Measurements from ENCODE around the gene UNC5A.

DNA sequence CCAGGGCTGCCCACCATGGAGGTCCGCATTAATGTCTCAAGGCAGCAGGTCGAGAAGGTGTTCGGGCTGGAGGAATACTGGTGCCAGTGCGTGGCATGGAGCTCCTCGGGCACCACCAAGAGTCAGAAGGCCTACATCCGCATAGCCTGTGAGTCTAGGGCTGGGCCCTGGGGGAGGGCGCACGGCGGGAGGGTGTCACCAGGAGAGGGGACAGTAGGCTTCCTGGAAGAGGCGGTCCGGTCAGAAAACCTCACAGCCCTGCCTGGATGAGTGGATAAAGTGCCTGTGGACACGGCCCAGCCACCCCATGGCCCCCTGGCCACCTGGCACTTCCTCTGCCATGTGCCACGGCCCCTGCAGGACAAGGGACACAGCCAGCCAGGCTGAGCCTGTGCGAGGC, 57.8 kb downstream of the UNC5A start:
- TF ChIP-seq, protein P1, sequence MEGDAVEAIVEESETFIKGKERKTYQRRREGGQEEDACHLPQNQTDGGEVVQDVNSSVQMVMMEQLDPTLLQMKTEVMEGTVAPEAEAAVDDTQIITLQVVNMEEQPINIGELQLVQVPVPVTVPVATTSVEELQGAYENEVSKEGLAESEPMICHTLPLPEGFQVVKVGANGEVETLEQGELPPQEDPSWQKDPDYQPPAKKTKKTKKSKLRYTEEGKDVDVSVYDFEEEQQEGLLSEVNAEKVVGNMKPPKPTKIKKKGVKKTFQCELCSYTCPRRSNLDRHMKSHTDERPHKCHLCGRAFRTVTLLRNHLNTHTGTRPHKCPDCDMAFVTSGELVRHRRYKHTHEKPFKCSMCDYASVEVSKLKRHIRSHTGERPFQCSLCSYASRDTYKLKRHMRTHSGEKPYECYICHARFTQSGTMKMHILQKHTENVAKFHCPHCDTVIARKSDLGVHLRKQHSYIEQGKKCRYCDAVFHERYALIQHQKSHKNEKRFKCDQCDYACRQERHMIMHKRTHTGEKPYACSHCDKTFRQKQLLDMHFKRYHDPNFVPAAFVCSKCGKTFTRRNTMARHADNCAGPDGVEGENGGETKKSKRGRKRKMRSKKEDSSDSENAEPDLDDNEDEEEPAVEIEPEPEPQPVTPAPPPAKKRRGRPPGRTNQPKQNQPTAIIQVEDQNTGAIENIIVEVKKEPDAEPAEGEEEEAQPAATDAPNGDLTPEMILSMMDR (IDR thresholded peaks at IDR 0.05; ENCODE audit: insufficient read depth, low read length), result no peak
- TF ChIP-seq REST (IDR thresholded peaks at IDR 0.05; ENCODE audit: insufficient replicate concordance, low read depth), result no peak
- TF ChIP-seq GABPA (IDR thresholded peaks at IDR 0.05; ENCODE audit: low read depth), result no peak
- no peak for TF ChIP-seq POLR2AphosphoS5 (IDR thresholded peaks at IDR 0.05; ENCODE audit: low read depth)
- no peak for TF ChIP-seq SPI1 (IDR thresholded peaks at IDR 0.05; ENCODE audit: borderline replicate concordance, low read depth)
